Activated CD4-positive, alpha-beta T cell treated with anti-CD3 and anti-CD28 coated beads, Interleukin-2, Interleukin-4, amounts not matched to agents 100 ng/mL and 50 ng/mL, durations not matched to agents 16 hours and 8 hours (primary cell): ENCODE data around the gene TTC31.

Source experiments
- DNase-seq: peaks from one replicate; pipeline ENCODE4 v3.0.0-alpha.2; 2020; ENCODE audit warnings: low spot score

Gene TTC31

GRCh38 chr2:74505448-74506246, 22.8 kb downstream of the TTC31 start:
- DNase-seq, result no peak

- DNase-seq, result peak; percentile 98
These were observed 24.5 kb downstream of the TTC31 start, which contains the start of gene PCGF1 for GRCh38 chr2:74507145-74507925. TSS of gene PCGF1 (minus strand) at chr2:74507695. CDS start at chr2:74507668, 27 bp downstream.

GRCh38 chr2:74507926-74508520, 25.1 kb downstream of the TTC31 start:
- DNase-seq, result no peak

- no peak for DNase-seq
These were observed 27.4 kb downstream of the TTC31 start for GRCh38 chr2:74510272-74510671.

- DNase-seq, result no peak
These were observed 28.5 kb downstream of the TTC31 start for GRCh38 chr2:74511104-74511989.

GRCh38 chr2:74512744-74513604, 30.1 kb downstream of the TTC31 start:
- DNase-seq, result no peak

- DNase-seq, result no peak
These were observed 30.9 kb downstream of the TTC31 start for GRCh38 chr2:74513605-74514367.

GRCh38 chr2:74514368-74515270, 31.7 kb downstream of the TTC31 start, which contains the start of gene TLX2:
TSS of gene TLX2 (plus strand) at chr2:74514450. CDS start at chr2:74514807, 357 bp downstream.
- no peak for DNase-seq

GRCh38 chr2:74515271-74515980, 32.5 kb downstream of the TTC31 start:
- DNase-seq, result no peak

- DNase-seq, result peak; percentile 72
These were observed 33.2 kb downstream of the TTC31 start for GRCh38 chr2:74515981-74516633.

GRCh38 chr2:74516650-74517049, 33.8 kb downstream of the TTC31 start:
- no peak for DNase-seq

- no peak for DNase-seq
These were observed 39.6 kb downstream of the TTC31 start for GRCh38 chr2:74522516-74522915.

- no peak for DNase-seq
These were observed 41.1 kb downstream of the TTC31 start for GRCh38 chr2:74524005-74524404.

GRCh38 chr2:74524955-74525716, 42.3 kb downstream of the TTC31 start:
- no peak for DNase-seq

GRCh38 chr2:74525717-74526648, 43.1 kb downstream of the TTC31 start, which contains the start of gene DQX1:
TSS of gene DQX1 (minus strand) at chr2:74526231. CDS start at chr2:74525729, 502 bp downstream.
- DNase-seq, result peak; percentile 52
